WTC11 (cell line): ENCODE results near the gene IFNAR2. TPM values are rescaled to one million over a fixed set of nuclear protein-coding genes. Genes with fewer than 3 reads are reported as not detected.

Experiments
- ATAC-seq: fragments of 200-7000 bp; cut with Tn5 transposase; 2 replicates; pipeline ENCODE4 v1.10.0; 2021; ENCODE audit warnings: mild to moderate bottlenecking, moderate library complexity
- CTCF ChIA-PET: fragments of 300-600 bp; sonication (Branson Sonifier 250); formaldehyde crosslinking; loops from one replicate; lab custom pipeline; 2021; ENCODE audit warnings: antibody characterized with exemption; lab: Charles Lee
- POLR2A ChIA-PET: fragments of 350-600 bp; sonication (Branson Sonifier 250); formaldehyde crosslinking; loops from one replicate; lab custom pipeline; 2021; ENCODE audit warnings: antibody characterized with exemption; lab: Charles Lee
- DNase-seq: peaks from one replicate; pipeline ENCODE4 v3.0.0; 2021; ENCODE audit warnings: low spot score
- H3K27ac Mint-ChIP-seq: 2 replicates; pipeline ENCODE4 v1.8.0; 2021; ENCODE audit warnings: mixed read lengths
- H3K27me3 Mint-ChIP-seq: 2 replicates; pipeline ENCODE4 v1.8.0; 2021; ENCODE audit warnings: low read depth, mild to moderate bottlenecking, moderate library complexity, mixed read lengths
- H3K36me3 Mint-ChIP-seq: 2 replicates; pipeline ENCODE4 v1.8.0; 2021; ENCODE audit warnings: mixed read lengths
- H3K4me1 Mint-ChIP-seq: 2 replicates; pipeline ENCODE4 v1.8.0; 2022; ENCODE audit warnings: mixed read lengths
- H3K4me3 Mint-ChIP-seq: 2 replicates; pipeline ENCODE4 v1.8.0; 2021; ENCODE audit warnings: mild to moderate bottlenecking, moderate library complexity, mixed read lengths
- H3K9me3 Mint-ChIP-seq: 2 replicates; pipeline ENCODE4 v1.8.0; 2021; ENCODE audit warnings: mixed read lengths
- ARID4B ChIP-seq: sonication (generic); formaldehyde crosslinking; IDR thresholded peaks from 2 replicates; pipeline ENCODE4 v1.8.0; 2023; ENCODE audit warnings: missing genetic modification reagents, mild to moderate bottlenecking, borderline replicate concordance
- ATF6 ChIP-seq: sonication (generic); formaldehyde crosslinking; IDR thresholded peaks from 2 replicates; pipeline ENCODE4 v1.8.1; 2023; ENCODE audit warnings: mild to moderate bottlenecking, missing genetic modification reagents
- CREB1 ChIP-seq: sonication (generic); formaldehyde crosslinking; IDR thresholded peaks from 2 replicates; pipeline ENCODE4 v1.8.0; 2023; ENCODE audit warnings: mild to moderate bottlenecking, missing genetic modification reagents
- E2F5 ChIP-seq: sonication (generic); formaldehyde crosslinking; IDR thresholded peaks from 2 replicates; pipeline ENCODE4 v1.8.1; 2022; ENCODE audit warnings: mild to moderate bottlenecking, moderate library complexity, missing genetic modification reagents
- ELF4 ChIP-seq: sonication (generic); formaldehyde crosslinking; IDR thresholded peaks from 2 replicates; pipeline ENCODE4 v1.8.1; 2022; ENCODE audit warnings: low read depth, mild to moderate bottlenecking, moderate library complexity, missing genetic modification reagents
- ETV6 ChIP-seq: sonication (generic); formaldehyde crosslinking; IDR thresholded peaks from 2 replicates; pipeline ENCODE4 v1.8.1; 2022; ENCODE audit warnings: mild to moderate bottlenecking, missing genetic modification reagents
- FOXJ3 ChIP-seq: sonication (generic); formaldehyde crosslinking; IDR thresholded peaks from 2 replicates; pipeline ENCODE4 v1.9.0; 2021; ENCODE audit warnings: missing genetic modification reagents, mild to moderate bottlenecking, borderline replicate concordance
- IRF2 ChIP-seq: sonication (generic); formaldehyde crosslinking; IDR thresholded peaks from 2 replicates; pipeline ENCODE4 v1.8.0; 2022; ENCODE audit warnings: low read depth, missing genetic modification reagents, borderline replicate concordance
- KAT7 ChIP-seq: sonication (generic); formaldehyde crosslinking; IDR thresholded peaks from 2 replicates; pipeline ENCODE4 v1.8.1; 2023; ENCODE audit warnings: missing genetic modification reagents, mild to moderate bottlenecking, borderline replicate concordance
- MYBL2 ChIP-seq: sonication (generic); formaldehyde crosslinking; IDR thresholded peaks from 2 replicates; pipeline ENCODE4 v1.8.1; 2023; ENCODE audit warnings: mild to moderate bottlenecking, moderate library complexity, missing genetic modification reagents
- RORB ChIP-seq: fragments of 250-450 bp; sonication (Bioruptor Pico); IDR thresholded peaks from 2 replicates; pipeline ENCODE4 v1.9.0; 2021; ENCODE audit warnings: mild to moderate bottlenecking
- TP53 ChIP-seq: sonication (generic); formaldehyde crosslinking; IDR thresholded peaks from 2 replicates; pipeline ENCODE4 v1.8.1; 2023; ENCODE audit warnings: mild to moderate bottlenecking, missing genetic modification reagents
- ZBTB21 ChIP-seq: sonication (generic); formaldehyde crosslinking; IDR thresholded peaks from 2 replicates; pipeline ENCODE4 v1.8.1; 2023; ENCODE audit warnings: mild to moderate bottlenecking, missing genetic modification reagents, borderline replicate concordance
- ZNF138 ChIP-seq: sonication (generic); formaldehyde crosslinking; conservative IDR thresholded peaks from 2 replicates; pipeline ENCODE4 v1.8.1; 2022; ENCODE audit warnings: mild to moderate bottlenecking, moderate library complexity, missing genetic modification reagents
- total RNA-seq: library from RNA; stranded (reverse); gene quantifications from 3 replicates; pipeline ENCODE4 v1.2.3, GENCODE V29; 2021
- TF ChIP-seq, protein P1 (sequence below): sonication (generic); formaldehyde crosslinking; IDR thresholded peaks from 2 replicates; pipeline ENCODE4 v1.8.0; 2022; ENCODE audit warnings: mild to moderate bottlenecking, missing genetic modification reagents
- TF ChIP-seq, protein P2 (sequence below): sonication (generic); formaldehyde crosslinking; IDR thresholded peaks from 2 replicates; pipeline ENCODE4 v1.8.1; 2023; ENCODE audit warnings: mild to moderate bottlenecking, missing genetic modification reagents, moderate library complexity
- TF ChIP-seq, protein P3 (sequence below): sonication (generic); formaldehyde crosslinking; IDR thresholded peaks from 2 replicates; pipeline ENCODE4 v1.8.0; 2022; ENCODE audit warnings: mild to moderate bottlenecking, missing genetic modification reagents
- TF ChIP-seq, protein P4 (sequence below): sonication (generic); formaldehyde crosslinking; IDR thresholded peaks from 2 replicates; pipeline ENCODE4 v1.8.1; 2022; ENCODE audit warnings: mild to moderate bottlenecking, missing genetic modification reagents, moderate library complexity, borderline replicate concordance
- TF ChIP-seq, protein P5 (sequence below): fragments of 250-450 bp; sonication (Bioruptor Pico); IDR thresholded peaks from 2 replicates; pipeline ENCODE4 v1.8.0; 2021; ENCODE audit warnings: mild to moderate bottlenecking

IFNAR2 gene
- total RNA-seq, 1 experiment from 2014 or later = 13.3 TPM

GRCh38 chr21:33278721-33279120 is 49.0 kb downstream of the IFNAR2 start:
- H3K27ac Mint-ChIP-seq = no peak overlapping the region
- CTCF ChIA-PET = no interaction called here
- ATAC-seq (no peak), DNase-seq (no peak)
- H3K4me1 Mint-ChIP-seq = no peaks in the 10 kb centered on the region
- TF ChIP-seq, protein P1, sequence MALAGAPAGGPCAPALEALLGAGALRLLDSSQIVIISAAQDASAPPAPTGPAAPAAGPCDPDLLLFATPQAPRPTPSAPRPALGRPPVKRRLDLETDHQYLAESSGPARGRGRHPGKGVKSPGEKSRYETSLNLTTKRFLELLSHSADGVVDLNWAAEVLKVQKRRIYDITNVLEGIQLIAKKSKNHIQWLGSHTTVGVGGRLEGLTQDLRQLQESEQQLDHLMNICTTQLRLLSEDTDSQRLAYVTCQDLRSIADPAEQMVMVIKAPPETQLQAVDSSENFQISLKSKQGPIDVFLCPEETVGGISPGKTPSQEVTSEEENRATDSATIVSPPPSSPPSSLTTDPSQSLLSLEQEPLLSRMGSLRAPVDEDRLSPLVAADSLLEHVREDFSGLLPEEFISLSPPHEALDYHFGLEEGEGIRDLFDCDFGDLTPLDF (CRISPR knock-in tag) = no peak
- no peak for TF ChIP-seq KAT7
- TF ChIP-seq TP53 = no peak
- no peak for TF ChIP-seq CREB1 (CRISPR knock-in tag)
- no peak for TF ChIP-seq FOXJ3
- no peak for TF ChIP-seq ELF4 (CRISPR knock-in tag)
- no peak for TF ChIP-seq ZBTB21
- TF ChIP-seq, protein P2, sequence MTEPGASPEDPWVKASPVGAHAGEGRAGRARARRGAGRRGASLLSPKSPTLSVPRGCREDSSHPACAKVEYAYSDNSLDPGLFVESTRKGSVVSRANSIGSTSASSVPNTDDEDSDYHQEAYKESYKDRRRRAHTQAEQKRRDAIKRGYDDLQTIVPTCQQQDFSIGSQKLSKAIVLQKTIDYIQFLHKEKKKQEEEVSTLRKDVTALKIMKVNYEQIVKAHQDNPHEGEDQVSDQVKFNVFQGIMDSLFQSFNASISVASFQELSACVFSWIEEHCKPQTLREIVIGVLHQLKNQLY (CRISPR knock-in tag) = no peak
- TF ChIP-seq, all 79 proteins: peak for 0
- Mint-ChIP-seq H3K27me3 (no peaks in the 10 kb centered on the region), H3K9me3 (peaks cover 18% of the 10 kb centered on the region), H3K36me3 (peaks cover 8% of the 10 kb centered on the region), H3K4me3 (no peak overlapping the region)
- POLR2A ChIA-PET = no interaction called here

GRCh38 chr21:33279330-33279820 is 49.6 kb downstream of the IFNAR2 start:
- H3K4me1 Mint-ChIP-seq = no peaks in the 10 kb centered on the region
- DNase-seq (no peak), ATAC-seq (no peak)
- H3K9me3 Mint-ChIP-seq = peaks cover 18% of the 10 kb centered on the region
- H3K36me3 Mint-ChIP-seq = peaks cover 9% of the 10 kb centered on the region
- H3K27ac Mint-ChIP-seq = no peak overlapping the region
- ChIA-PET POLR2A (no interaction called here), CTCF (no interaction called here)
- H3K27me3 Mint-ChIP-seq = no peaks in the 10 kb centered on the region
- H3K4me3 Mint-ChIP-seq = no peak overlapping the region
- TF ChIP-seq IRF2 (CRISPR knock-in tag) (no peak), ETV6 (no peak), TP53 (no peak), ZNF138 (CRISPR knock-in tag) (no peak), ATF6 (no peak), MYBL2 (CRISPR knock-in tag) (no peak), ARID4B (CRISPR knock-in tag) (no peak), E2F5 (CRISPR knock-in tag) (no peak), RORB (CRISPR knock-in tag) (no peak)
- TF ChIP-seq, protein P3, sequence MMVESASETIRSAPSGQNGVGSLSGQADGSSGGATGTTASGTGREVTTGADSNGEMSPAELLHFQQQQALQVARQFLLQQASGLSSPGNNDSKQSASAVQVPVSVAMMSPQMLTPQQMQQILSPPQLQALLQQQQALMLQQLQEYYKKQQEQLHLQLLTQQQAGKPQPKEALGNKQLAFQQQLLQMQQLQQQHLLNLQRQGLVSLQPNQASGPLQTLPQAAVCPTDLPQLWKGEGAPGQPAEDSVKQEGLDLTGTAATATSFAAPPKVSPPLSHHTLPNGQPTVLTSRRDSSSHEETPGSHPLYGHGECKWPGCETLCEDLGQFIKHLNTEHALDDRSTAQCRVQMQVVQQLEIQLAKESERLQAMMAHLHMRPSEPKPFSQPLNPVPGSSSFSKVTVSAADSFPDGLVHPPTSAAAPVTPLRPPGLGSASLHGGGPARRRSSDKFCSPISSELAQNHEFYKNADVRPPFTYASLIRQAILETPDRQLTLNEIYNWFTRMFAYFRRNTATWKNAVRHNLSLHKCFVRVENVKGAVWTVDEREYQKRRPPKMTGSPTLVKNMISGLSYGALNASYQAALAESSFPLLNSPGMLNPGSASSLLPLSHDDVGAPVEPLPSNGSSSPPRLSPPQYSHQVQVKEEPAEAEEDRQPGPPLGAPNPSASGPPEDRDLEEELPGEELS = no peak
- TF ChIP-seq, protein P4, sequence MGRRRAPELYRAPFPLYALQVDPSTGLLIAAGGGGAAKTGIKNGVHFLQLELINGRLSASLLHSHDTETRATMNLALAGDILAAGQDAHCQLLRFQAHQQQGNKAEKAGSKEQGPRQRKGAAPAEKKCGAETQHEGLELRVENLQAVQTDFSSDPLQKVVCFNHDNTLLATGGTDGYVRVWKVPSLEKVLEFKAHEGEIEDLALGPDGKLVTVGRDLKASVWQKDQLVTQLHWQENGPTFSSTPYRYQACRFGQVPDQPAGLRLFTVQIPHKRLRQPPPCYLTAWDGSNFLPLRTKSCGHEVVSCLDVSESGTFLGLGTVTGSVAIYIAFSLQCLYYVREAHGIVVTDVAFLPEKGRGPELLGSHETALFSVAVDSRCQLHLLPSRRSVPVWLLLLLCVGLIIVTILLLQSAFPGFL (CRISPR knock-in tag) = no peak
- TF ChIP-seq, protein P5, sequence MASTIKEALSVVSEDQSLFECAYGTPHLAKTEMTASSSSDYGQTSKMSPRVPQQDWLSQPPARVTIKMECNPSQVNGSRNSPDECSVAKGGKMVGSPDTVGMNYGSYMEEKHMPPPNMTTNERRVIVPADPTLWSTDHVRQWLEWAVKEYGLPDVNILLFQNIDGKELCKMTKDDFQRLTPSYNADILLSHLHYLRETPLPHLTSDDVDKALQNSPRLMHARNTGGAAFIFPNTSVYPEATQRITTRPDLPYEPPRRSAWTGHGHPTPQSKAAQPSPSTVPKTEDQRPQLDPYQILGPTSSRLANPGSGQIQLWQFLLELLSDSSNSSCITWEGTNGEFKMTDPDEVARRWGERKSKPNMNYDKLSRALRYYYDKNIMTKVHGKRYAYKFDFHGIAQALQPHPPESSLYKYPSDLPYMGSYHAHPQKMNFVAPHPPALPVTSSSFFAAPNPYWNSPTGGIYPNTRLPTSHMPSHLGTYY (CRISPR knock-in tag) = no peak
- TF ChIP-seq, protein P1 (CRISPR knock-in tag) = no peak
